ENCODE results near the gene ABLIM2. TPM values are rescaled to one million over a fixed set of nuclear protein-coding genes. Genes with fewer than 3 reads are reported as not detected.

ABLIM2 gene
- total RNA-seq, 3 donors from 2014 or later (not counting 1 experiment from before 2014, with no cell fraction given): 0.71 to 2.8 (median 1.3) TPM

GRCh38 chr4:8189551-8190466 lies 31.2 kb upstream of the ABLIM2 start:
- Mint-ChIP-seq H3K36me3 (no peaks in the 10 kb centered on the region), H3K4me1 (peaks cover 20 to 28% of the 10 kb centered on the region in 2 donors), H3K9me3 (no peaks in the 10 kb centered on the region), H3K27me3 (ENCODE audit: low read depth in 2 of 2) (peaks cover 0 to 14% of the 10 kb centered on the region in 2 donors), H3K4me3 (no peak overlapping the region), H3K27ac (peak overlapping the region in 1 of 2 donors; percentile 57)
- H3K4me3 ChIP-seq (ENCODE audit: low read length): no peak overlapping the region
- no peak for TF ChIP-seq CTCF (IDR thresholded peaks at IDR 0.05)
- H3K9me3 ChIP-seq (ENCODE audit: control insufficient read depth, insufficient read depth, low read length): no peaks in the 10 kb centered on the region
- intact Hi-C loops (cut with micrococcal nuclease): no loop called here
- 87% methylated on average over 26 of the region's 26 CpGs for WGBS (ENCODE audit: insufficient coverage)
- DNase-seq (no peak), ATAC-seq (no peak)
- no peaks in the 10 kb centered on the region for H3K27me3 ChIP-seq (ENCODE audit: control insufficient read depth, insufficient read depth, low read length)
- peaks cover 20% of the 10 kb centered on the region for H3K4me1 ChIP-seq (ENCODE audit: control insufficient read depth, insufficient read depth, low read length)
- no peak overlapping the region for H3K27ac ChIP-seq (ENCODE audit: low read length)
- H3K36me3 ChIP-seq (ENCODE audit: control insufficient read depth, insufficient read depth, low read length): no peaks in the 10 kb centered on the region

- no peak for DNase-seq
- intact Hi-C loops (cut with micrococcal nuclease): no loop called here
- H3K4me3 Mint-ChIP-seq: no peak overlapping the region
- WGBS (ENCODE audit: insufficient coverage): 79% methylated on average over 29 of the region's 29 CpGs
- Histone ChIP-seq H3K27me3 (ENCODE audit: control insufficient read depth, insufficient read depth, low read length) (no peaks in the 10 kb centered on the region), H3K4me3 (ENCODE audit: low read length) (no peak overlapping the region), H3K27ac (ENCODE audit: low read length) (no peak overlapping the region), H3K9me3 (ENCODE audit: control insufficient read depth, insufficient read depth, low read length) (no peaks in the 10 kb centered on the region), H3K36me3 (ENCODE audit: control insufficient read depth, insufficient read depth, low read length) (no peaks in the 10 kb centered on the region), H3K4me1 (ENCODE audit: control insufficient read depth, insufficient read depth, low read length) (peaks cover 20% of the 10 kb centered on the region)
- H3K4me1 Mint-ChIP-seq: peaks cover 20 to 28% of the 10 kb centered on the region in 2 donors
- H3K27ac Mint-ChIP-seq: peak overlapping the region in 1 of 2 donors; percentile 57
- peaks cover 0 to 14% of the 10 kb centered on the region in 2 donors for H3K27me3 Mint-ChIP-seq (ENCODE audit: low read depth in 2 of 2)
- no peaks in the 10 kb centered on the region for H3K36me3 Mint-ChIP-seq
- ATAC-seq: no peak
- no peaks in the 10 kb centered on the region for H3K9me3 Mint-ChIP-seq
- no peak for TF ChIP-seq CTCF (IDR thresholded peaks at IDR 0.05)
Observed at GRCh38 chr4:8188743-8189550, 30.3 kb upstream of the ABLIM2 start.

GRCh38 chr4:8188085-8188484 lies 29.5 kb upstream of the ABLIM2 start:
- Histone ChIP-seq H3K4me3 (ENCODE audit: low read length) (no peak overlapping the region), H3K4me1 (ENCODE audit: control insufficient read depth, insufficient read depth, low read length) (peaks cover 16% of the 10 kb centered on the region), H3K27ac (ENCODE audit: low read length) (no peak overlapping the region), H3K27me3 (ENCODE audit: control insufficient read depth, insufficient read depth, low read length) (no peaks in the 10 kb centered on the region), H3K36me3 (ENCODE audit: control insufficient read depth, insufficient read depth, low read length) (no peaks in the 10 kb centered on the region), H3K9me3 (ENCODE audit: control insufficient read depth, insufficient read depth, low read length) (no peaks in the 10 kb centered on the region)
- 91% methylated on average over 12 of the region's 12 CpGs for WGBS (ENCODE audit: insufficient coverage)
- ATAC-seq (no peak), DNase-seq (no peak)
- Mint-ChIP-seq H3K9me3 (no peaks in the 10 kb centered on the region), H3K4me1 (peaks cover 15 to 22% of the 10 kb centered on the region in 2 donors), H3K4me3 (no peak overlapping the region), H3K36me3 (no peaks in the 10 kb centered on the region), H3K27me3 (ENCODE audit: low read depth in 2 of 2) (peaks cover 0 to 14% of the 10 kb centered on the region in 2 donors), H3K27ac (no peak overlapping the region)
- intact Hi-C loops (cut with micrococcal nuclease): no loop called here
- no peak for TF ChIP-seq CTCF (IDR thresholded peaks at IDR 0.05)
